Measurements from ENCODE around the gene BCAT1.
A peak's percentile ranks its signal among the peaks of the same experiment; 100 is the strongest.

The BCAT1 gene

GRCh38 chr12:24906141-24906540 lies 42.8 kb downstream of the BCAT1 start:
- no peak for TF ChIP-seq CTCF (IDR thresholded peaks at IDR 0.05; ENCODE audit: borderline replicate concordance, insufficient read depth, low read depth, low read length)
- H3K4me3 ChIP-seq (ENCODE audit: low read depth, low read length), result no peak overlapping the region

- no peak for TF ChIP-seq CTCF (IDR thresholded peaks at IDR 0.05; ENCODE audit: borderline replicate concordance, insufficient read depth, low read depth, low read length)
- H3K4me3 ChIP-seq (ENCODE audit: low read depth, low read length), result no peak overlapping the region
Measured at GRCh38 chr12:24905431-24905830, 43.5 kb downstream of the BCAT1 start.

GRCh38 chr12:24904871-24905270 lies 44.0 kb downstream of the BCAT1 start:
- no peak for TF ChIP-seq CTCF (IDR thresholded peaks at IDR 0.05; ENCODE audit: borderline replicate concordance, insufficient read depth, low read depth, low read length)
- no peak overlapping the region for H3K4me3 ChIP-seq (ENCODE audit: low read depth, low read length)

GRCh38 chr12:24903329-24904088 lies 45.4 kb downstream of the BCAT1 start:
- no peak for TF ChIP-seq CTCF (IDR thresholded peaks at IDR 0.05; ENCODE audit: borderline replicate concordance, insufficient read depth, low read depth, low read length)
- H3K4me3 ChIP-seq (ENCODE audit: low read depth, low read length), result peak overlapping the region; percentile 77

- H3K4me3 ChIP-seq (ENCODE audit: low read depth, low read length), result peak overlapping the region; percentile 77
Measured at GRCh38 chr12:24902511-24903328, 46.2 kb downstream of the BCAT1 start.

GRCh38 chr12:24901576-24902461 lies 47.1 kb downstream of the BCAT1 start:
- H3K4me3 ChIP-seq (ENCODE audit: low read depth, low read length), result peak overlapping the region; percentile 77
- no peak for TF ChIP-seq CTCF (IDR thresholded peaks at IDR 0.05; ENCODE audit: borderline replicate concordance, insufficient read depth, low read depth, low read length)

More at GRCh38 chr12:24902511-24903328, 46.2 kb downstream of the BCAT1 start:
- no peak for TF ChIP-seq CTCF (IDR thresholded peaks at IDR 0.05; ENCODE audit: borderline replicate concordance, insufficient read depth, low read depth, low read length)

Measured in GM12875 (cell line).